Measurements from ENCODE around the gene ELP5. TPM values are rescaled to one million over a fixed set of nuclear protein-coding genes. Genes with fewer than 3 reads are reported as not detected.
A peak's percentile ranks its signal among the peaks of the same experiment; 100 is the strongest.

ELP5 gene
- total RNA-seq, 1 experiment from 2014 or later = 30.0 TPM

DNA sequence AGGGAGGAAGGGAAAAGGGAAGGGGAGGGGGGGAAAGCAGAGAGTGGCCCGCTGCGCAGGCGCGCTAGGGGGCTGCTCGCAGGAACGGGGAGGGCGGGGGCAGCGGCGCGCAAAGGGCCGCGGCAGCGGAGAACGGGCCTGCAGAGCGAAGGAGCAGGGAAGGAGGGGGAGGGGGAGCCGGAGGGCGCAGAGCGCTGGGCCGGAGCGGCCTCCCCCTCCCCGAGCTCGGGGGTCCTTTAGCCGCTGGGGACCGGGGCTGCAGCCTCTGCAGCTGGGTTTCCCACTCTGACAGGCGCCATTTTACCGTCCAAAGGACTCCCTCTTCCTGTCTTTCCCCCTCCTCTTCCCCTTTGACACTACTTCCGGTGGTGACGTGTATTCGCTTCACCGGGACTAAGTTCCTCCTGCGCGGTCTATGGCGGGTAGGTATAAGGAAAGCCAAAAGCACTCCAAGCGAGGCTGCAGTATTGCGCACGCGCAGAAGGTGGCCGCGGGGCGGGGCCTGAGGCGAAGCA, 297 bp upstream of the ELP5 start, which contains the start of gene CTDNEP1:
Gene CTDNEP1 (minus strand): TSS at position 74 of the 515 bp plus-strand sequence. CDS start 438 bp downstream, outside the sequence.
- peak; percentile 98 for DNase-seq (ENCODE audit: low spot score)

DNA sequence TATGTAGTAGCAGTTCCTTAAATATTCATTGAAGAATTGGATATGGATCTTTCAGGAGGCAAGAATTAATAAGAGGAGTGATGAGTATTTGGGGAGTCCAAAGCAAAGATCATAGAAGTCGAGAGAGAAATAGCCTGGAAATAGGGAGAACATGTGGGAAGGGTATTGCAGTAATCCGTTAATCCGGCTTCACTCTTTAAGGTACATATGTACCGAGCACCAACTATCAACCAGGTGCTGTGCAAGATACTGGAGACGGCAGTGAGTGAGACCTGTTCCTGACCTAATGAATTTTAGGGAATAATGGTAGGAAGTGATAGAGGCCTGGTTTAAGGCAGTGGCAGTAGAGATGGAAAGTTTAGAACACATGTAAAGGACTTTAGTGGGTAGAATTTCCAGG, 1.1 kb downstream of the ELP5 start:
- DNase-seq (ENCODE audit: low spot score) = no peak

DNA sequence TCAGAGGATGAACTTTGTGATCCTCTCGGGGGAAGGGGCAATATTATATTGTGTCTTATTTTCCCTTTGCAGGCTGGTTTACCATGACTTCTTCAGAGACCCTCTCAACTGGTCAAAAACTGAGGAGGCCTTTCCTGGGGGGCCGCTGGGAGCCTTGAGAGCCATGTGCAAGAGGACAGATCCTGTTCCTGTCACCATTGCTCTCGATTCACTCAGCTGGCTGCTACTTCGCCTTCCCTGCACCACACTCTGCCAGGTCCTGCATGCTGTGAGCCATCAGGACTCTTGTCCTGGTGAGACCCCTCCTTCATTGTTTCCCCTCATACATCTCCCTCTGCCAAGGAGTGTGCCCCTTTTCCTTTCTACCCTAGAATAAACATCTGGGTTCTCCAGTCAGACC, 2.5 kb downstream of the ELP5 start:
- DNase-seq (ENCODE audit: low spot score) = no peak

DNA sequence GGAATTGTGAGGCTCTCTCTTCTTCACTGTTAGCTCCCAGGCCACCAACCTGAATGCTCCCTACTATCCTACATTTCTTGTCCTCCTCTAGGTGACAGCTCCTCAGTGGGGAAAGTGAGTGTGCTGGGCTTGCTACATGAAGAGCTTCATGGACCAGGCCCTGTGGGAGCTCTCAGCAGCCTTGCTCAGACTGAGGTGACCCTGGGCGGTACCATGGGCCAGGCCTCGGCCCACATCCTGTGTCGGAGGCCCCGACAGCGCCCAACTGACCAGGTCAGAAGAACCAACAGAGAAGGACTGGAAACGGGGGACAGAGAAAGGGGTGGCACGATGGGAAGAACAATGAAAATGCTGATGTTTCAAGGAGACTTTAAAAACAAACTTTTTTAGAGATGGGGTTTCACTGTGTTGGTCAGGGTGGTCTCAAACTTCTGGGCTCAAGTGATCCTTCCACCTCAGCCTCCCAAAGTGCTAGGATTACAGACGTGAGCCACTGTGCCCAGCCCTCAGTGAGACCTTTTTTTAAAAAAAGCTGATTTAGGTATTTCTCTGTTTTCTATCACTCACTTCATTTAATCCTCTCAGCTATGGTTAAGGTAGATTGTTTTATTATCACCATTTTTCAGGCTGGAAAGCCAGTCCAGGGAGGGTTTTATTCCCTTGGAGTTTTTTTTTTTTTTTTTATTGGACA, 4.9 kb downstream of the ELP5 start:
- DNase-seq (ENCODE audit: low spot score) = no peak

DNA sequence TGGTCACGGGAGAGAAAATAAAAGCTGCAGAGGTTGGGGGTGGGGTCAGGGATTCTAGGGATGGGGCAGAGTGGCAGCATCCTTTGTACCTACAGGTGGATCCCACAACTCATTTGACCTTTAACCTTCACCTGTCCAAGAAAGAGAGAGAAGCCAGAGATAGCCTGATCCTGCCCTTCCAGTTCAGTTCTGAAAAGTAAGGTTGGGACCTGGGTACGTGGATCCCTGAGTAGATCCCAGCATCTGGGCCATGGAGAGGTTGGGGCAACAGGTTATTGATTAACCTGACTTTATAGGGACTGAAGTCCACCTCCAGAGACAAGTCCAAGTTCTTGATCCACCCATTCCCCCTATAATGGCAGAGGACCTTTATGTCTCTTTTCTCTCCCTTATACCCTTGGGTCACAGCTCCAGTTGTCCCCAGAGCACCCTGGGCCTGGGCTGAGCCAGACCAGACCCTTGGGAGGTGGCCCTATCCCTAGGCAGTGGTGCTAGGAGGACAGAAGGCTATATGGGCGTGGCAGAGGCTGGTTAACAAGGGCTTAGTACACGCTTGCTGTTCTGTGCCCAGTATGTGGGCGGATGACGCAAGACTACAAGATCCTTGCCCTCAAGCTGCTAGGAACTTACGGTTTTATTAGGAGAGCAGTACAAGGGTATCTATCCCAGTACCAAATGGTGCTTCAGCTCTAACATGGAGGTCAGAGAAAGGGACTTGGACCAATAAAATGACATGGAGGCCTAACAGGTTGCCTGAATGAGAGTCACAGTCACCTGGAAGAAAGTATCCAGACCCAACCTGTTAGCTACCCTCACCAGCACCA, 6.9 kb downstream of the ELP5 start:
- peak; percentile 23 for DNase-seq (ENCODE audit: low spot score)

DNA sequence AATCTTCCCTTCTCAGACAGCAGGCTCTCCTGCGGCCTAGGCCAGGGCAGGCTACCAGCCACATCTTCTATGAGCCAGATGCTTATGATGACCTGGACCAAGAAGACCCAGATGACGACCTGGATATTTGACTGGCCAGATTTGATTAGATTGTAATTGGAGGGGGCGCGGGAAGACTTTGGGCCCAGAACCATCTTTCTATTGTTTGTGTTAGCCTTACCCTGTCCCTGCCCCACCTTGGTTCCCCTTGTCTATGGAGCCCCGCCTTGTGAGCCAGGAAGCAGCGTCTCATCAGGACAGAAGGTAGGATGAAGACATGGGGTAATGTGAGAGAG, 7.5 kb downstream of the ELP5 start:
- DNase-seq (ENCODE audit: low spot score) = no peak

DNA sequence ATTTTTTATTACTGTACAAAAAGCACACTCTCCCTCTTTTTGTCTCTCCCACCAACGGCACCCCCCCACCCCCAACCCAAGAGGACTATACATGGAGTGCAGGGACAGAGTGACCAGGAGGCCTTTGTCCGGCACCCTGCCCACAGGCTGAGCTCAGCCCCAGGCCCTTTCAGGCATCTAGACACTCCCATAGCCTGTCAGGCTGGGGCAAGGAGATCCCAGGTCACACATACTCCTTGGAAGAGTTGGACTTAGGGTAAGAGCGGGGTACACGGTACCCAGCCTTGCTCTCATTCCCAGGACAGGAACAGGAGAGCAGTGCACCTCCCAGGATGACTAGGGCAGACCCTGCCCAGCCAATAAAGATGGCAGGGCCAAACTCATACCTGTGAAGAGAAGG, 8.1 kb downstream of the ELP5 start:
- no peak for DNase-seq (ENCODE audit: low spot score)

DNA sequence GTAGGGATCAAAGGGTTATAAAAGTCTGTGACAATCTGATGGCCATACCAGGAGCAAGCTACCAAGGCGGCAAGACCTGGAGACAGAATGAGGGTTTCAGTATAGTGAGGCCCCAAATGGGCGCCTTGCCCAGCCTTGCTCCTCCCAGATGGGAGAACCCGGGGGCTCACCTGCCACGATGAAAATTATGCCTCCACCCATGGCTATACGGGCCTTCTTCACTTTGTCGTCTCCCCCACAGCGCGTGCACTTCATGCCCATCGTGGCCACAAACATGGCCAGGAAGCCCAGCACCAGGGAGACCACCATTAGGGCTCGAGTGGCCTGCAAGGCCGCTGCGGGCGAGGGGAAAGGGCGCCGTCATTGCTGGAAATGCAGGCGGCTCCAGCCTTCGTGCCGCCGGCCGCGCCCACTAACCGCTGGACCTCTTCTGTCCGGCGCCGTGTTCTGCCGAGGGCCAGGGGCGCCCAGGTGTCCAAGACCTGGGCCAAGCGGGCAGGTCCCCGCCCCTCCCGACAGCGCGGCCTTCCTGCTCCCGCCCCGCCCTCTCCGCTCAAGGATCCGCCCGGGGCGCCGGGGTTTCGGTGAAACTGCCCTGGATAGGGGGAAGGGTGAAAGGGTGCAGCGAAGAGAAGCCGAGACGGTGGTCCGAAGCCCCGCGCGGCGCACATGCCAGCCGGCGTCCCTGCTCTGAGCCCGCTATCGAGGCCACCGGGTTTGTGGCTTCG, 8.8 kb downstream of the ELP5 start:
- no peak for DNase-seq (ENCODE audit: low spot score)

DNA sequence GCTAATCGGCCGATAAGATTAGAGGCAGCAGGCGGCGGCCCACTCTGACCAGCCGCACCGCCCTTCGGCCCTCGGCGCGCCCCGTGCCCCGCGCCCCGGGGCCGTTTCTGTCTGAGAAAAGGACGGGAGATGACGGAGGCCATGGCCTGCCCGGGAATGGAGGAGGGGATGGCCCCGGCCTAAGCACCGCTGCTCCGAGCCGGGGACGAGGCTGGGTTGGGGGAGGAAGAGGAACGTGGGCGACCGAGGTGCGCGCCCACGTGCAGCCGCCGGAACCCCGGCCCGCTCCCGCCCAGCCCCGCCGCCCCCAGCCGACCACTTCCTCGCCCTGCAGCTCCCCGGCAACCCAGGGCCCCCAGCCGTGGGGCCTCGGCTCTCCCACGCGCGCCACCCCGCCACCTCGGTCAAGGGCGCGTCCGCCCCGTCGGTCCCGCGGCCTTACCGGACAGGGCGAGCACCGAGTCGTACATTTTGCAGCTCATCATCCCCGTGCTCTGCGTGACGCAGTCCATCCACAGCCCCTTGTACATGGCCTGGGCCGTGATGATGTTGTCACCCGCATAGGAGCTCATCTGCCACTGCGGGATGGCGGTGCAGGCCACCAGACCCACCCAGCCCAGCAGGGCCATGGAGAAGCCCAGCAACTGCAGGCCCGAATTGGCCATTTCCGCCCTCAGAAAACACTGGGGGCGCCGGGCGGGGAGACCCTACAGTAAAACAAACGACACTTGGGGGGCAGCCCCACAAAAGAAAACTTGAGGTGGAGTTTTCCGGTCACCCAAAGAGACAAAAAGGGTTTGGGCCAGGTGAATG, 9.6 kb downstream of the ELP5 start:
- DNase-seq (ENCODE audit: low spot score) = no peak

DNA sequence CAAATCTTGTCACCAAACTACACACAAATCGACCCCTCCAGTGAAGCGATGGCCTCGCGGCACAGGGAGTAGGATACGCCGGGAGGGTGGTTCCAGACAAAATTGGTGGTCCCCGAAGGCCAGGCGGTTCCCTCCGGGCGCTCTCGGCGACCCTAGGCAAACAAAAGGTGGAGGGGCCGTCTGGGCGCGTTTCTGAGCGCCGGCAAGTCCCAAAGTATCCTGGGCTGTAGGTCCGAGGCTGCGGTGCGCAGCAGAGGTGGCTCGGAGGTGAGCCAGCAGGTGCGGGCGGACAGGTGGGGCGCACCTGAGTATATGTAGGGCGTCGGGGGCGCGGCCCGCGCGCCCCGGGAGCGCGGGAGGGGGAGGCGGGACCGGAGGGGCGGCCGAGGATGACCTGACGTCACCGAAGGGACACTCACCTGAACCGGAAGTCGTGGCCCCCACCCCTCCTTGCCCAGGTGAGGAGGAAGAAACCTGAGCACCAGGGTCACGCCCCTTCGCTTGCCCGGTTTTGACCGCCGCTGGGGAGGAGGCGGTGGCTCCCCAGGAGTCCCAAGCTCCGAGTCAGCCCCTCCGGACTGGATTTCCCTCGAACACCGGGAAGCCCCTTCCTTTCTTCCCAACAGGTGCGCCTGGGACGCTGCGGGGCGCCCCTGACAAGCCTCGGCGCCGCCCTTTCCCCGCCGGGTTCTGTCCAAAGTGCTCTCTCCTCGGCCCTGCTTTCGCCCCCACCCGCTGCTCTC, 10.3 kb downstream of the ELP5 start, which contains the start of gene CLDN7:
Gene CLDN7 (minus strand): TSS at position 287 of the 743 bp plus-strand sequence. CDS start 435 bp downstream, outside the sequence.
- no peak for DNase-seq (ENCODE audit: low spot score)

DNA sequence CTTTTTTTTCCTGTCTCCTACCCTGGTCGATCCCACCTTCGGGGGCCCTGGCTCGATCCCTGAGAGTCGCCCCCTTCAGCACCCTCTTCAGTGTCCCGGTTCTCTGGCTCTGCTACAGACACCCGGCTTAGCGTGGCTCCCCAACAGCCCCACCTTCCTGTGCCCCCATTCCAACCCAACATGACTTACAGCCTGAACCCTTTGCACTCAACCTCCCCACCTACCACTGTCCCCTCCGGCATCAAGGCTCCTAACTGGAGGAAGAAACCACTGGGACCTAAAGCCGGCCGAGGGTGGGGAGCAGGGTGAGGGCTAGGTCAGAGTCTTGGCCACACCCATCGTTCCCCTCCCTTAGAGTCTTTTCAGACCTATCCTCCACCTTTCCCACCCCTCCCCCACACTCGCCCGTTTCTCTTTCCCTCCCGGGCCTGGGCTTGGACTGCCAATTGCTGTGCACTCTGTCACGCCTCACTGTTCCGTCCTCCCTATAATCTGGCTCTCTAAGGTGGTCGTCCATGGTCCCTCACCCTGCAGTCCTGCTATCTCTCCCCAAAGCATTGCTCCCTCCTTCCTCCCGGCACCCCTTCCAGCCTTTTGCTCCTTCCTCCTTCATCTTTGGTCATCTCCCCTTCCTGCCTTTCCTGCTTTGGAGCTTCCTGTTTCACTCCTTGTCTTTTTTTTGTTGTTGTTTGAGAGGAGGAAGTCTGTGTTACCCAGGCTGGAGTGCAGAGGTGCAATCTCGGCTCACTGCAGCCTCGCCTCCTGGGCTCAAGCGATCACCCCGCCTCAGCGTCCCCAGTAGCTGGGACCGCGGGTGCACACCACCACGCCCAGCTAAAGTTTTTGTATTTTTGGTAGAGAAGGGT, 11.2 kb downstream of the ELP5 start:
- no peak for DNase-seq (ENCODE audit: low spot score)

DNA sequence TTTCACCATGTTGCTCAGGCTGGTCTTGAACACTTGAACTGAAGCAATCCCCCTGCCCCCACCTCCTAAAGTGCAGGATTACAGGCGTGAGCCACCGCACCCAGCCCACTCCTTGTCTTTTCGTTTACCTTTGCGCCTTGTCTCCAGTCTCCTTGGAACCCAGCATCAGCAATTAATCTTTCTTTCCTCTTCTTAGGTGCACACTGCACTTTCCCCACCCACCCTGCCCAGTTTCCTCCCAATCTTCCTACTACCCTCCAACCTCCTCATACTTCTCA, 11.7 kb downstream of the ELP5 start:
- DNase-seq (ENCODE audit: low spot score) = no peak

DNA sequence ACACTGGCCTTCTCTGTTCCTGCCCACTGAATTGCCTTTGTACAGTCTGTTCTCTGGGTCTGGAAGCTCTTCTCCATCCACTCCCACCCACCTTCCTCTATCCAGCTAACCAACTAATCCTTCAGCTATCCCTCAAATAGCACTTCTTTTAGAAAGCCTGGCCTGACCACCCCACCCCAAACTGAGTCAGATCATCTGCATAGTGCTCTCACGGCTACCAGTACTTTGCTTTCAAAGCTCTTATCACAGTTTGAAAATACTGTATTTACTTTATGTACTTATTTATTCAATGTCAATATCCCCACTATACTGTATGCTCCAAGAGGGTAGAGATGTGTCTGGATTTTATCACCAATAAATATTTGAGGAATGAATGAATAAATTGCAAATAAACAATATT, 14.8 kb downstream of the ELP5 start:
- no peak for DNase-seq (ENCODE audit: low spot score)

DNA sequence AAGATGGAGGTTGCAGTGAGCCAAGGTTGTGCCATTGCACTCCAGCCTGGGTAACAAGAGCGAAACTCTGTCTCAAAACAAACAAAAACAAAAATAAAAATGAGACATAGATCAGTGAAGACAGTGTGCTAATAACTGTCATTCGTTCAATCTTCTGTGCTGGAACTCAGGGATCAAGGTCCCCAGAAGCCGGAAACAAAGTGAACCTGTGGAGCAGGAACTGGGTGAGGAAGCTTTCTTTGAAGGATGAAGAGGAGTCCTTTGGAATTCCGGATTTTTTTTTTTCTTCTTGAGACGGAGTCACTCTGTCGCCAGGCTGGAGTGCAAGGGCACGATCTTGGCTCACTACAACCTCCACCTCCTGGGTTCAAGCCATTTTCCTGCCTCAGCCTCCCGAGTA, 27.4 kb downstream of the ELP5 start:
- DNase-seq (ENCODE audit: low spot score) = no peak

DNA sequence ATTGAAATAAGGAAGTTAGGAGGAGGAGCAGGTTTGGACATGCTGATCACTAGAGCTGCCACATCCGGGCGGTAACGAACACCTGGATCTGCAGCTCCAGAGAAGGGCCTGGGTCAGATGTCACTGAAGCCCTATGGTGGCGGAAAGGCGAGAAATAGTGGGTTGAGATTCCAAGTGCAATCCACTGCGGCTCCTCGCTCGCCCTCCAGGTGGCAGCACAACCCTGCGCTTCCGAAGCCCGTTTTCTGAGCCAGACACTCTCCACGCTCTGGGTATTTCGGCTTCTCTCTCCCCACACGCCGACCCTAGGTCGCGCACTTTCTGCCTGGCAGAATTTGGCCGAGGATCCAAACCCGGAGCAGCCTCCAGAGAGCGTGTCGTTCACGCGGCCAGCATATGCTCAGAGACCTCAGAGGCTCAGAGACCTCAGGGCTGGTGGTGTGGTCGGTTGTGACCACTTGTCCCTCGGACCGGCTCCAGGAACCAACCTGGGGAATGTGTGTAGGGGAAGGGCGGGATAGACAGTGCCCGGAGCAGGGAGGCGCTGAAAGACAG, 28.6 kb downstream of the ELP5 start:
- peak; percentile 64 for DNase-seq (ENCODE audit: low spot score)

DNA sequence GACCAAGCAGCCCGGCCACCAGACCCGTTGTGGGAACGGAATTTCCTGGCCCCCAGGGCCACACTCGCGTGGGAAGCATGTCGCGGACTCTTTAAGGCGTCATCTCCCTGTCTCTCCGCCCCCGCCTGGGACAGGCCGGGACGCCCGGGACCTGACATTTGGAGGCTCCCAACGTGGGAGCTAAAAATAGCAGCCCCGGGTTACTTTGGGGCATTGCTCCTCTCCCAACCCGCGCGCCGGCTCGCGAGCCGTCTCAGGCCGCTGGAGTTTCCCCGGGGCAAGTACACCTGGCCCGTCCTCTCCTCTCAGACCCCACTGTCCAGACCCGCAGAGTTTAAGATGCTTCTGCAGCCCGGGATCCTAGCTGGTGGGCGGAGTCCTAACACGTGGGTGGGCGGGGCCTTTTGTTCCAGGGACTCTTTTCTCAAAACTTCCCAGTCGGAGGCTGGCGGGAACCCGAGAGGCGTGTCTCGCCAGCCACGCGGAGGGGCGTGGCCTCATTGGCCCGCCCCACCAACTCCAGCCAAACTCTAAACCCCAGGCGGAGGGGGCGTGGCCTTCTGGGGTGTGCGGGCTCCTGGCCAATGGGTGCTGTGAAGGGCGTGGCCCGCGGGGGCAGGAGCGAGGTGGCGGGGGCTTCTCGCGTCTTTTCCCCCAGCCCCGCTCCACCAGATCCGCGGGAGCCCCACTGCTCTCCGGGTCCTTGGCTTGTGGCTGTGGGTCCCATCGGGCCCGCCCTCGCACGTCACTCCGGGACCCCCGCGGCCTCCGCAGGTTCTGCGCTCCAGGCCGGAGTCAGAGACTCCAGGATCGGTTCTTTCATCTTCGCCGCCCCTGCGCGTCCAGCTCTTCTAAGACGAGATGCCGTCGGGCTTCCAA, 29.3 kb downstream of the ELP5 start, which contains the start of gene SLC2A4:
Gene SLC2A4 (plus strand): TSS at position 645 of the 879 bp plus-strand sequence. CDS start 217 bp downstream, at position 862.
- peak; percentile 73 for DNase-seq (ENCODE audit: low spot score)

DNA sequence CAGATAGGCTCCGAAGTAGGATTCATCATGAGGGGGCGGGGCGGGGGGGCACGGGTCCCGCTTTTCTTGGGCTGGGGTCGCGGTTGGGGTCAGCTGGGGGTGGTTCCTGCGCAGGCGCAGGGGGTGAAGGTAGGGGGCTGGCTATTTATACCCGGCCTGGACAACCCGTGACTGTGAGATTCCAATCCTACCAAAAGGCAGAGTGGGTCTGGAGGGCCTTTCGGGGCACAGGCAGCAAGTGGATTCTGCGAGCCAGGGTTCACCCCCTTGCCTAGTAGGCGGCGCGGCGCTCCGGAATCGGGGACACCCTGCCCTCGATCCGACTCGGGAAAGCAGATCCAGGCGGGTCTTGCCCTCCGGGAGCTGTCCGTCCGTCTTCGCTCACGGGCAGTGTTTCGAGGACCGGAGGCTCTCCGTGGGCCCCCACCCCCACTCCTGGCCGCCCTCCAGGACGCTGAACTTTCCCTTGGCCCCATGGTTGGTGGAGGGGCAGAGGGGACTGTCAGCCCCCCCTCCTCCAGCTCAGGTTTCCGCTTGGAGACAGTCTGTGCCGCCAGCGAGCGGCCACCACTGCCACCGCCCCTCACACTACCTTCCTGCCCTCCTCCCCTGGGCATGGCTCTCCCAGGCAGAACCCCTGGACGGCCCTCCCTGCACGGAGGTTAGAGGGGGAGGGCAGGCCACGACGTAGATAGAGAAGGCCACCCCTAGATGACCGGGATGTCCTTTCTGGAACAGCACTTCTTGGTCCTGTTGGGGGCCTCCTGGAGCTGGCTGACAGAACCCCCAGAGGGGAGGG, 30.1 kb downstream of the ELP5 start:
- DNase-seq (ENCODE audit: low spot score) = no peak

Data from H4 (cell line).